A673 (cell line): ENCODE data around the gene PRADC1.

Experiments
- EZH2 ChIP-seq: fragments of 200-600 bp; sonication (generic); IDR thresholded peaks from 2 replicates; pipeline ENCODE4 v1.6.1; 2017; ENCODE audit warnings: borderline replicate concordance, low read depth, mild to moderate bottlenecking, mixed read lengths, antibody characterized with exemption, low read length; ENCODE audit not compliant: poor library complexity, severe bottlenecking
- TF ChIP-seq, protein P1 (sequence below): fragments of 300-800, 200-600 bp; sonication (generic); conservative IDR thresholded peaks from 2 replicates; pipeline ENCODE4 v1.5.1; 2017; ENCODE audit warnings: low read depth, mild to moderate bottlenecking, antibody characterized with exemption, low read length, moderate library complexity, mixed read lengths

GRCh38 chr2:73268830-73269685, 36.0 kb upstream of the PRADC1 start:
- TF ChIP-seq, protein P1, sequence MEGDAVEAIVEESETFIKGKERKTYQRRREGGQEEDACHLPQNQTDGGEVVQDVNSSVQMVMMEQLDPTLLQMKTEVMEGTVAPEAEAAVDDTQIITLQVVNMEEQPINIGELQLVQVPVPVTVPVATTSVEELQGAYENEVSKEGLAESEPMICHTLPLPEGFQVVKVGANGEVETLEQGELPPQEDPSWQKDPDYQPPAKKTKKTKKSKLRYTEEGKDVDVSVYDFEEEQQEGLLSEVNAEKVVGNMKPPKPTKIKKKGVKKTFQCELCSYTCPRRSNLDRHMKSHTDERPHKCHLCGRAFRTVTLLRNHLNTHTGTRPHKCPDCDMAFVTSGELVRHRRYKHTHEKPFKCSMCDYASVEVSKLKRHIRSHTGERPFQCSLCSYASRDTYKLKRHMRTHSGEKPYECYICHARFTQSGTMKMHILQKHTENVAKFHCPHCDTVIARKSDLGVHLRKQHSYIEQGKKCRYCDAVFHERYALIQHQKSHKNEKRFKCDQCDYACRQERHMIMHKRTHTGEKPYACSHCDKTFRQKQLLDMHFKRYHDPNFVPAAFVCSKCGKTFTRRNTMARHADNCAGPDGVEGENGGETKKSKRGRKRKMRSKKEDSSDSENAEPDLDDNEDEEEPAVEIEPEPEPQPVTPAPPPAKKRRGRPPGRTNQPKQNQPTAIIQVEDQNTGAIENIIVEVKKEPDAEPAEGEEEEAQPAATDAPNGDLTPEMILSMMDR, result no peak
- no peak for TF ChIP-seq EZH2
